HG02852 (cell line): ENCODE results near the gene ADAM11.
"Not testable (repeated sequence)": the region's sequence is repeated elsewhere in the genome, so short reads cannot be mapped to it uniquely, and the experiment has no call there.

Experiments
- ATAC-seq: cut with Tn5 transposase; IDR thresholded peaks from one replicate; pipeline ENCODE4 v1.9.1; 2021; ENCODE audit warnings: mild to moderate bottlenecking, moderate library complexity; ENCODE audit not compliant: unreplicated experiment

The ADAM11 gene, protein sequence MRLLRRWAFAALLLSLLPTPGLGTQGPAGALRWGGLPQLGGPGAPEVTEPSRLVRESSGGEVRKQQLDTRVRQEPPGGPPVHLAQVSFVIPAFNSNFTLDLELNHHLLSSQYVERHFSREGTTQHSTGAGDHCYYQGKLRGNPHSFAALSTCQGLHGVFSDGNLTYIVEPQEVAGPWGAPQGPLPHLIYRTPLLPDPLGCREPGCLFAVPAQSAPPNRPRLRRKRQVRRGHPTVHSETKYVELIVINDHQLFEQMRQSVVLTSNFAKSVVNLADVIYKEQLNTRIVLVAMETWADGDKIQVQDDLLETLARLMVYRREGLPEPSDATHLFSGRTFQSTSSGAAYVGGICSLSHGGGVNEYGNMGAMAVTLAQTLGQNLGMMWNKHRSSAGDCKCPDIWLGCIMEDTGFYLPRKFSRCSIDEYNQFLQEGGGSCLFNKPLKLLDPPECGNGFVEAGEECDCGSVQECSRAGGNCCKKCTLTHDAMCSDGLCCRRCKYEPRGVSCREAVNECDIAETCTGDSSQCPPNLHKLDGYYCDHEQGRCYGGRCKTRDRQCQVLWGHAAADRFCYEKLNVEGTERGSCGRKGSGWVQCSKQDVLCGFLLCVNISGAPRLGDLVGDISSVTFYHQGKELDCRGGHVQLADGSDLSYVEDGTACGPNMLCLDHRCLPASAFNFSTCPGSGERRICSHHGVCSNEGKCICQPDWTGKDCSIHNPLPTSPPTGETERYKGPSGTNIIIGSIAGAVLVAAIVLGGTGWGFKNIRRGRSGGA

DNA sequence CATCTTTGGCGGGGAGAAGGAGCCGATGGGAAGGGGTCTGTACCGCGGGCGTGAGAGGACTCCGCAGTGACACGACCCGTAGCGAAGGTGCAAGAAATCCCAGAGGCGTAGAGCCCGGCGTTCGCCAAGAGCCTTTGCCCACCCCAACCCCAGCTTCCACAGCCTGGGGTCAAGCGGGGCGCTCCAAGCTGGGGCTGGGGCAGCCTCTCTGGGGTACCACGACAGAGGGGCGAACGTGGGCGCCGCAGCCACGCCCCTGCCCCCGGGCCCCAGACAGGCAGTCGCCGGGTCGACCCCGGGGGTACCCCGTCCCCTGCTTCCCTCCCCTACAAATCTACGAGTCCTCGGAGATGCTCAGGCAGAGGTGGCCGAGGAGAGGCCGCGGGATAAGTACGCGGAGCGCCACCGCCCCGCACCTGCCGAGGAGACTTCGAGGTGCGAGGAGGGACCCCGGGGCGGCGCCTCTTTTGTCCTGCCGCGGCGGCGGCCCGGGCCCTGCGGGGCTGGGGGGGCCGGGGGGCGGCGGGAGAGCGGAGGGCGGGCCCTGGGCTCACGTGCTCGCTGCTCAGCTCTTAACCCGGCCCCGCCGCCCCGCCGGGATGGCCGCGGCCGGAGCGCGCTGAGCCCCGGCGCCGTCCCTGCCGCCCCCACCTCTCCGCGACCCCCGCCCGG, at the start of gene ADAM11:
ADAM11 (plus strand) TSS at position 575 of the 672 bp plus-strand sequence. CDS start 212 bp downstream, outside the sequence.
- no peak for ATAC-seq

DNA sequence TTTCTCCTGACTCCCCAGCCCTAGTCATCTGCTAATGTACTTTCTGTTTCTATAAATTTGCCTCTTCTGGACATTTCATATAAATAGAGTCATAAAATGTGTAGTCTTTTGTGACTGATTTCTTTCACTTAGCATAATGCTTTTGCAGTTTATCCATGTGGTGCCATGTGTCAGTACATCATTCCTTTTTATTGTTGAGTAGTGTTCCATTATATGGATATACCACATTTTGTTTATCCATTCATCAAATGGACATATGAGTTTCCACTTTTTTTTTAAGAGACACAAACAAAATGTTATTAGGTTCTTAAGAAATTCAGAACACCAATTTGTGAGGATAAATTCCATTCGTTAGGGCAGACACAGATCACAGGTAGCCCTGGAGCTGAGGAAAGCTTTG, 39.3 kb upstream of the ADAM11 start:
- no peak for ATAC-seq

DNA sequence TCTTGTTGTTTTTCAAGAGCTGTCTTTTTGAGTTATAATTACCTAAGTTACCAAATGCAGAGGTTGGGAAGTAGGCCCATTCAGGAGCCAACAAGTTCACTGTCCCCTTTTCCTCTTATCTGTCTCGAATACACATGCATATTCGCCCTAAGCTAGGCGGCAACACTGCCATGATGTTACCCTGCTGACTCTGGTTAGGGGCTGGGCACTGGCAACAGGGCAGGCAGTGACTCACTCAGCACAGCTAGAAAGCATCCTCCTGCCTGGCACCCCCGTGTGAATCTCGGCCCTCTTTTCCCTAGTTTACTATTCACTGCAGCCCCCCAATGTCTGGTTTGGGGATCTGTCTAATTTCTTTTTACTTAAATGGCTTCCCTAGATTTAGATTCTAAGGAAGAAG, 36.5 kb upstream of the ADAM11 start:
- no peak for ATAC-seq

DNA sequence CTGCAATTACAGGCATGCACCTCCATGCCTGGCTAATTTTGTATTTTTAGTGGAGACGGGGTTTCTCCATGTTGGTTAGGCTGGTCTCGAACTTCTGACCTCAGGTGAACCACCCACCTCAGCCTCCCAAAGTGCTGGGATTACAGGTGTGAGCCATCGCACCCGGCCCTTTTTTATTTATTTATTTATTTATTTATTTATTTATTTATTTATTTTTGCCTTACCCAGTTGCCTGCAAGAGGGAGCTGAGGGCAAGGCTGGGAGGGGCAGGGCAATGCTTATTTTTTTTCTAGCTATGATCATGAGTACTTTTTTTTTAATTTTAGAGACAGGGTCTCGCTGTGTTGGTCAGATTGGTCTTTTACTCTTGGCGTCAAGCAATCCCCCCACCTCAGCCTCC, 32.7 kb upstream of the ADAM11 start:
- ATAC-seq: not testable (repeated sequence)

DNA sequence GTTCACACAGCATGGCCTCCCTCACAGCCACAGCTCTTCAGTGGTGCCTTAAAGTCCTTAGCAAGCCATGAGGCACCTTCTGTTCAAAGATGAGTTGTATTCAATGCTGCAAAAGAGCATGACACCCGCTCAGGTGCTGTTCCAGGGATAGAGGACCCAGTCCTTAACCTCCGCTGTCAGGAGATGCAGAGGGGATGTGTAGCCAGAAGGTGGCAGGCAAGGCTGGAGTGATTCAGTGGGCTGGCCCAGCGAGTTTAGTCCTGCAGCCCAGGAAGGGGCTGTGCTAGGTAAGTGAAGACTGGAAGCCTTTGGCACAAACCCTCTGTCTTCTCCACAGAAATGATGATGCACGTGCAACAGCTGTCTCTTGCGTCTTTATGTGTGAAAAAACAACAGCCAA, 25.0 kb upstream of the ADAM11 start:
- ATAC-seq: no peak

DNA sequence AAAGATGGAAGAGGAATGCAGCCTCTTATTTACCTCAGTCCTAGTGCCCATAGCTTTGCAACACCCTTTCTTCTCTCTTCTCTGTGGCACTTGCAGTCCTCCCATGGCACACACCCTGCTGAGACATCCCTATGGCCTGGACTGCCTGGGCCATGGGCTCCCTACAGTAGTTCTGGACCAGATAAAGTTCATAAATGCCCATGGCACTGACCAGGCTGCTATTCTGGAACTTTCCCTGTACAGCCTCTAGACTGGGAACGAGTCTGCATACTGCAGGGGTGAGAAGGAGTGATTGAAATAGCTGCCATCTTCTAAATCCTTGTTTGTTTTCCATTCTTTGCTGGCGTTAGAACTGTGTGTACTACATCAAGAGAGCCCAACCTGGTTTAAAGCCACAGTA, 24.5 kb upstream of the ADAM11 start:
- ATAC-seq: no peak

DNA sequence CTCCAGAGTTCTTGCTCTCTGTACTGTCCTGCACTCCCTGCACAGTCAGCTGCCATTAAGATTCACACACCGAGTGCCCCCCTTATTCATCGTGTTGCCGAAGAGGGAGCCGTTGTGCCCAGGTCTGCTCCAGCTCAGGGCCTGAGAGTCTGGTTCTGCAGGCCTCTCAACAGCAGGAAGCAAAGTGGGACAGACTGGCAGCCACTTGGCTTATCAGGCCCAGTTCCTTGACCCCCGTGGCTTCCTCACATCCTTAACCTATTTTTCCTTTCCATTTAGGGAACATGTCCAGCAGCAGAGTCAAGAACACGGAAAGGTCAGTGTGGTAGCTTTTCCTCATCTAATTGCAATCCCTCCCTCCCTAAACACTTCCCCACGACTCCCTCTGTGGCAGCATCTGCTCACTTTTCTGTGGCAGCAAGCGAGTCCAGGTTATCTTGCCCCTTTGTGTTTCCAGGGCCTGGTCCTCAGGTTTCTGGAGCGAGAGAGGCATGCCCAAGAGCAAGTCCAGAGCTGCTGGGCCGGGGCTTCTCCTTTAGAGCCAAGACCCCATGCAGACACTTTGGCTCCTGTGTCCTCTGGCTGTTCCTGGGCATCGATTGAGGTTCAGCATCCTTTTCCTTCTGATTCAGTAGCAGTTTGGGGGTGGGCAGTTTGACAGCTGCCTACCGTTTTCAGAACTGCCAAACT, 22.1 kb upstream of the ADAM11 start:
- ATAC-seq: no peak

DNA sequence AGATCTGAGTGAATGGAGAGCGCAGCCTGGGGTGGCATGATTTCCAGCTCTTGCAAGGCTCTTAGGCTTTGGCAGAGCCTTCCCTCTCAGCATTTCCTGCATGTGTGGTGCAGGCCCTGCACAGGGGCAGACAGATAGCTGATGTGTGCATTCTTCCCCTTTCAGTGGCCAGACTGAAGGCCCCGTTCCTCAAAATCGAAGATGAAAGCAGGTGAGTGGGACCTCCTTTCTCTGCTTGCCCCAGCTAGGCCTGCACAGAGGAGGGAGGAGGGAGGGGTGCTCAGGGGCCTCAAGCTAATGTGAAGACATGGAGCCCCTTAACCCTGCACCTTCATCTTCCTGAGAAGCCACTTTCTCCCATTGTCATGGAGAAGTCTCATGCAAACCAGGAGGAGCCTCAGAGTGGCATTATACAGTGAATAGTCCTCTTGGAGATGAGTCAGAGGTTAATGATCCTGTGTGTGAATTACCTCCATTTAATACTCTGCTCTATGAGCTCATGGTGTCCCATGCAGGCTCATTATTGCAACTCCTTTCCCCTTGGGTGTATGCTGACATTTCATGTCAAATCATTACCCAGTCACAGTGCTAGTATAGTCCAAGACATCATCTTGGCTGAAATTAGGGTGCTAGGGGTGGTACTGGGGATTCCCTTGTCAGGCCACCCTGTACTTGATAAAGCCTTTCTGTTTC, 20.4 kb upstream of the ADAM11 start:
- no peak for ATAC-seq

DNA sequence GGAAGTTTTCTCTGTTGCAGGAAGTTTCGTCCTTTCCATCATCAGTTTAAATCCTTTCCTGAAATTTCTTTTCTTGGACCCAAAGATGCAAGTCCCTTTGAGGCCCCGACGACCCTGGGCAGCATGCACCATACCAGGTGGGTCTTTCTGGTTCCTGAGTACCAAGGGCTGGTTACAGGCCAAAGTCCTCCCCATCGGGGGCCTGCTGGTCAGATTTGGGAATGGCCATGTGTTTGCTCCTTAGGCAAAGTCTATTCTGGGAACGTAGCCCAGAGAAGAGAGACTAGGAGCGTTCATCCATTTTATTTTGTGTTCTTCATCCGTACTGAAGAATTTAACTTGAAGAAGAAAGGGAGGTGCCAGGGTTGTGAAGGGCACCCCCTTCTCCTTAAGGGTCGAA, 17.5 kb upstream of the ADAM11 start:
- ATAC-seq: no peak

DNA sequence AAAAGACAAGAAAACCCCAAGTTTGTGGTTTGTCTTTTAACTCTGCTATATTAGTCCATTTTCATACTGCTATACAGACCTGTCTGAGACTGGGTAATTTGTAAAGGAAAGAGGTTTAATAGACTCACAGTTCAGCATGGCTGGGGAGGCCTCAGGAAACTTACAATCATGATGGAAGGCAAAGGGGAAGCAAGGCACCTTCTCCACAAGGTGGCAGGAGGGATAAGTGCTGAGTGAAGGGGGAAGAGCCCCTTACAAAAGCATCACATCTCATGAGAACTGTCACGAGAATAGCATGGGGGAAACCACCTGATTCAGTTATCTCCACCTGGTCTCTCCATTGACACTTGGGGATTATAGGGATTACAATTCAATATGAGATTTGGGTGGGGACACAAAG, 13.5 kb upstream of the ADAM11 start:
- ATAC-seq: no peak

DNA sequence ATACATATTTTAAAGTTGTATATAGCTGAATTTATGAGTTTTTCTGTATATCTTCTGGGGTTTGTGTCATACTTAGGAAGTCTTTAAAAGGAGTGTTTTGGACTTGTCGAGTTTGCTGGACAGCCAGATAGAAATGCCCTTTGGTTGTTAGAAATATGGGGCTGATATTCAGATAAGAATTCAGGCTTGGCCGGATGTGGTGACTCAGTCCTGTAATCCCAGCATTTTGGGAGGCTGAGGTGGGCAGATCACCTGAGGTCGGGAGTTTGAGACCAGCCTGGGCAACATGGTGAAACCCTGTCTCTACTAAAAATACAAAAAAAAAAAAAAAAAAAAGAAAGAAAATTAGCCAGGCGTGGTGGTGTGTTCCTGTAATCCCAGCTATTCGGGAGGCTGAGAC, 13.1 kb upstream of the ADAM11 start:
- not testable (repeated sequence) for ATAC-seq

DNA sequence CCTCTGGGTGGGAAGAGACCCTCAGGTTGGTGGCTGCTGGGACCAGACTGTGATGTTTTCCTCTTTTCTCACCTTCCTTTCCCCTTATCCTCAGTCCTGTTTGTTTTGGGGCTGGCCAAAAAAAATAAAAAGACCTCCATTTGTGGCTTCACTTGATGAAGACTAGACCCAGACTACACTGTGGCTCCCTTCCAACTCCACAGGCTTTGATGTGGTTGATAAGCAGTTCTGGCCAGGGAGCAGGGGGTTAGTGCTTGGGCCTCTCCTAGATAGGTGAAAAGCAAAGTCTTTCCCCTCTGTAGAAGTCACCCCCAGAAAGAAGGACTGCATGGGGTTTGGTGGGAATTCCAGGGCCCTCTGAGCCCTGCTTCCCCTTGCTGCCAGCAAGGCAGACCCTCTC, 11.2 kb upstream of the ADAM11 start:
- ATAC-seq: no peak

DNA sequence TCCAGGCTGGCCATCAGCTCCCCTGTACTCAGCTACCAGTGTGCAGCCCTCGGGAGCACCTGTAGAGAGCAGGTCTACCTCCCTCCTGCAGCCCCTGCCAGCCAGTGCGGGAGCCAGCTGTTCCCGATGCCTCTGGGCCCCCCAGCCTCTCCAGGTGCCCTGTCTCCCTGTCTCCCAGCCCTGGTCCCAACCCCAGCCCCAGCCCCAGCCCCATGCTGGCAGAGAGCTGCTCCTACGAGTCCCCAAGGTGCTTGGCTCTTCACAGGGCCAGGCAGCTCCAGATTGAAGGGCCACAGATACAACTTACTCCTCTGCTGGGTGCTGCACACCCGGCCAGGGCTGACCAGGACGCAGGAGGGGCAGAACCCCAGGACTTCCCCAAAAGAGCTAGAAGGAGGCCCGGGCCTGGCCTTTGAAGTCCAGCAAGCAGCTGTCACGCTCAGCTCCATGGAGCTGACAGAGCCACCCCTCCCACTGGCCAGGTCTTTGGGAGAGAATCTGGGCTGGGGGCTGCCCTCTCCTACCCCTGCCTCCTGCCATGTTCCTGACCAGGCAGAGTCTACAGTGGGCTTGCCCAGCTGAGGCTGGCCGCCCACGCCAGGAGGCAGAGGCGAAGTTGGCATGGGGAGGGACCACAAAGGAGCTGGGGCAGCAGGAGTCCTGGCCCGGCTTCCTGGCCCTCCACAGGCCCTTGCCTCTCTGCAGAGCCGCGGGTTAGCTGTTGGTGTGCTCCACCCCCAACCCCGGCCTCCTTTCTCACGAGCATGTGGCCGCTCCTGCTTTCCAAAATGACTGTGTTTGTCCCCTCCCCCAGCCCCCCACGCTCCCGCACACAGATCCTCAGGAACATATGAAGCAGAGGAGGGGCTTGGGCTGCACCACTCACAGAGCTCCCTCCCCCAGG, 9.5 kb upstream of the ADAM11 start:
- ATAC-seq: no peak

DNA sequence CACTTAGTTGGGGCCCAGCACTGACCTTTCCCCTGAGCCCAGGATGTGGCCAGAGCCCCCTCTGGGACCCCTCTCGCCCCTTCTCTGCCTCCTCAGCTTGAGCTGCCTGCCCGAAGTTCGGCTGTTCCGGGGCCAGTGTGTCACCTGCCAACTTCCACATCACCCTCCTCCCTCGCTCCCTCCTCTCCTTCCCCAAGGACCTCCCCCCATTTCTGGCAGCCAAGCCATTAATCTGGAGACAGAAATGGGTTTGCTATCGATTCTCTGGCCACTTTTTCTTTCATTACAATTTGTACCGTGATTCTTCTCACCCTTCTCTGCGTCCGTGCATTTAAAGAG, 8.8 kb upstream of the ADAM11 start:
- ATAC-seq: no peak

DNA sequence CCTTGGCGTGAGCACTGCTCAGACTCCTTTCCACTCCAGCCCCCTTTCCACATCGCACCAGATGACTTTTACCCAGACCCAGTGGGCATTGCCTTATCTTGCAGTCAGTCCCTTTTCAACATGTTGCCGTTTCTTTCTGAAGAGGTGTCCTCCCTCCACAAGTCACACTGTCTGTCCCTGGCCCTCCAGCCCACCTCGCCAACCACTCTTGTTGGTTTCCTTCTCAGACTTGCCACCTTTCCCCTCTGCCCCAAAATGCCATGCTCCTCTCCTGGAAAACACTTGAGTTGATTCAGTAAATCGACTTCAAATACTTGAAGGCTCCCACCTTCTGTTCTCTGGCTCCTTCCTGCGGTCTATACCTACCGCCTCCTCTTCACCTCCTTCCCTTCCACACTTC, 7.5 kb upstream of the ADAM11 start:
- no peak for ATAC-seq

DNA sequence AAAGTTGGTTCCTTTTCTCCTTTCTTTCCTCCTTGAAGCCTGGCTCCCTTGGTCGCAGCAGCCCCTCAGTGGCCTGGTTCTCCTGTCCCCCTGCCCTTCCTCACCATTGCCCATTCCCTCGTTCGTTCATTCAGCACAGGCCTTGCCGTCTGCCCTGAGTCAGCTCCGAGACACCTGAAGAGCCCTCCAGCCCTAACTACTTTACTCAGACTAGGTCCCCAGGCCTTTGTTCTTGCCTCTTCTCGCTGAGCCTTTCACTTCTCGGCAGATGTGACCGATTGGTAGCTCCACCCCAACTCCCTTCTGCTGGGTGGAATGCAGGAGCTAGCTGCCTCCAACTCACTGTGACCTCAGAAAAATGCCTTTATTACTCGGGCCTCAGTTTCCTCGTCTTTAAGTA, 7.0 kb upstream of the ADAM11 start:
- no peak for ATAC-seq

DNA sequence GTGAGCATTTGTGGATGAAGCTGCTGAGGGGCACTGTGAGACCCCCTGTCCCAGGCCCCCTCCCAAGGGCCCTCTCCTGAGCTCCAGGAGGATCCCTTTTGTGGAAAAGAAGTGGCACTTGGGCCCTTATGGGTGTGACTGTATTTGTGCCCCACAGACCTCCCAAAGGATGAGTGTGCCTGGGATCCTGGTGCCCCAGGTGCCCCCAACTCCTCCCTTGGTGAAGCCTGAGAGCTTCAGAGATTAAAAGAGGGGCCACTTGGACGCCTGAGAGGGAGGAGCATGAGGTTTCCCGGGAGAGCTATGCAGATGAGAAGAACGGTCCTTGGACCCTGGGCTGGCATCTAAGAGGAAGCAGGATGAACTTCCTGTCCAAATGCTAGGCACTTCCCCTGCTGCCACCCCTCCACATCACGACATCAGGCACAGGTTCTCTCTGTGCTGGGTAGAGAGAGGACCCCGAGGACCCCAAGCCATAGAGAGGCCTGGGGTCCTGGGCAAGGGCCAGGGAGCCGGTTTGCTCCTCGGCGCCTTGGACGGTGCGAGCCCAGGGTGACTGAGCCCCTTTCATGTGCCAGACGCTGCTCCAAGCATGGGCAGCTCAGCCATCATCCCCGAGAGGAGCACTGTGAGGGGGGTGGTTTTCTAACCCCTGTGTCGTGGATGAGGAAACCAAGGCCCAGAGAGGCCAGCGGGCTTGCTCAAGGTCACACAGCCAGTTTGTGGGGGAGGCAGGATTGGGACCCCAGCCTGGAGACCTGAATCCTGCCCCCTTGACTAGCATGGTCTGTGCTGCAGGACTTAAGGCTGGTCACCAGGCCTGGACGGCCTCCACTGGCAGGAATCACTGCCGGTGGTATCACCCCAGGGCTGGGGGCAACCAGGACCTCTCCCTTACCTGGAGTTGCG, 5.6 kb upstream of the ADAM11 start:
- ATAC-seq: no peak

DNA sequence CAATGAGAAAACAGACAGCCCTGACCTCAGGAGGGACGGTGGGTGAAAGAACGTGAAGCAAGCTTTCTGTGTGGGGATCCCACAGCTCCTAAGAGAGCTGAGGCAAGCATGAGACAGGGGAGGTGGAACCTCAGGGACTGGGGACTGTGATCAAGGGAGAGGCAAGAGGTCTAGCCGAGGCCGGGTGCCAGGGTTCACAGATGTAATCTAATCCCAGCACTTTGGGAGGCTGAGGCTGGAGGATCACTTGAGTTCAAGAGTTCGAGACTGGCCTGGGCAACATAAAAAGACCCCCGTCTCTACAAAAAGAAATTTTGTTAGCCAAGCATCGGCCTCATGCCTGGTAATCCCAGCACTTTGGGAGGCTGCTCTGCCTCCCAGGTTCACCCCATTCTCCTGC, 4.5 kb upstream of the ADAM11 start:
- ATAC-seq: no peak

DNA sequence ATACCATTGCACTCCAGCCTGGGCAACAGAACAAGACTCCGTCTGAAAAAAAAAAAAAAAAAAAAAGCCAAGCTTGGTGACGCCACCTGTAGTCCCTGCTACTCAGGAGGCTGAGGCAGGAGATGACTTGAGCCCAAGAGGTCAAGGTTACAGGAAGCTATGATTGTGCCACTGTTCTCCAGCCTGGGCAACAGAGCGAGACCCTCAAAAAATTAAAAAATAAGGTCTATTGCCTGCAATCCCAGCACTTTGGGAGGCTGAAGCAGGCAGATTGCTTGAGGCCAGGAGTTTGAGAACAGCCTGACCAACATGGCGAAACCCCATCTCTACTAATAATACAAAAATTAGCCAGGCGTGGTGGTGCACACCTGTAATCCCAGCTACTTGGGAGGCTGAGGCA, 3.6 kb upstream of the ADAM11 start:
- ATAC-seq: not testable (repeated sequence)
